ENCODE results near the gene ZNF45. TPM values are rescaled to one million over a fixed set of nuclear protein-coding genes. Genes with fewer than 3 reads are reported as not detected.

The ZNF45 gene
- total and polyA plus RNA-seq, 2 of the 4 experiments (the other 2 are of a cell fraction) = 7.6 to 18.1 TPM

GRCh38 chr19:43939557-43940260 is 4.6 kb upstream of the ZNF45 start:
- Histone ChIP-seq H2BK5ac (ENCODE audit: low read depth, low read length, poor library complexity, severe bottlenecking) (no peak overlapping the region), H3K56ac (ENCODE audit: extremely low read depth, insufficient read depth, low read length) (no peak overlapping the region), H3K18ac (ENCODE audit: low read depth, low read length) (no peak overlapping the region), H3K4ac (ENCODE audit: low read depth, low read length) (no peak overlapping the region), H2AK5ac (ENCODE audit: low read depth, low read length) (no peak overlapping the region), H3K4me2 (ENCODE audit: low read depth, low read length) (no peak overlapping the region), H3K23ac (ENCODE audit: low read depth, low read length) (no peak overlapping the region), H2BK20ac (ENCODE audit: low read depth, low read length) (no peak overlapping the region), H2BK120ac (ENCODE audit: low read depth, low read length) (no peak overlapping the region), H4K5ac (ENCODE audit: low read depth, low read length) (no peak overlapping the region), H3K79me1 (ENCODE audit: low read depth in 1 of 2, low read length in 2 of 2) (no peaks in the 10 kb centered on the region), H3K9ac (ENCODE audit: low read depth, low read length) (no peak overlapping the region), H3K9me3 (ENCODE audit: control insufficient read depth, insufficient read depth, low read length) (no peaks in the 10 kb centered on the region), H3K14ac (replicated peaks; ENCODE audit: low read depth, low read length) (no peak overlapping the region), H2AK9ac (replicated peaks; ENCODE audit: low read depth, low read length, poor library complexity) (no peak overlapping the region), H2AFZ (replicated peaks; ENCODE audit: low read length, poor library complexity) (no peak overlapping the region), H3K36me3 (ENCODE audit: control insufficient read depth, insufficient read depth, low read length) (no peaks in the 10 kb centered on the region), H3K4me1 (ENCODE audit: control insufficient read depth, insufficient read depth, low read length) (no peaks in the 10 kb centered on the region), H3K27me3 (ENCODE audit: control insufficient read depth, insufficient read depth, low read length) (no peaks in the 10 kb centered on the region), H4K20me1 (ENCODE audit: insufficient read depth, low read length) (no peaks in the 10 kb centered on the region), H3K27ac (ENCODE audit: insufficient read depth, low read length) (no peak overlapping the region), H4K91ac (ENCODE audit: insufficient read depth, low read depth, low read length) (no peak overlapping the region), H4K8ac (ENCODE audit: low read depth in 2 of 2, low read length in 2 of 2) (no peak overlapping the region), H2BK15ac (ENCODE audit: low read depth, low read length) (no peak overlapping the region), H3K9me1 (ENCODE audit: insufficient read depth, low read length) (no peaks in the 10 kb centered on the region), H3K4me3 (ENCODE audit: insufficient read depth, low read depth, low read length) (no peak overlapping the region)
- DNase-seq (no peak), ATAC-seq (ENCODE audit: low read depth) (no peak)
- CTCF ChIA-PET = no interaction called here
- dilution Hi-C loops (cut with HindIII; ENCODE audit: low sequenced_read_pairs, unreplicated experiment) = no loop called here
- TF ChIP-seq SMC3 (IDR thresholded peaks at IDR 0.05; ENCODE audit: low read depth, low read length) (no peak), MXI1 (IDR thresholded peaks at IDR 0.05; ENCODE audit: borderline replicate concordance, low read depth, low read length) (no peak), RAD21 (IDR thresholded peaks at IDR 0.05; ENCODE audit: low read length) (no peak), USF2 (IDR thresholded peaks at IDR 0.05; ENCODE audit: low read depth, low read length) (no peak), NFE2L2 (IDR thresholded peaks at IDR 0.05; ENCODE audit: low read depth, low read length) (no peak), CTCF (conservative IDR thresholded peaks at IDR 0.05; ENCODE audit: low read depth, low read length) (no peak), MAFK (IDR thresholded peaks at IDR 0.05; ENCODE audit: low read depth, low read length) (no peak), FOS (IDR thresholded peaks at IDR 0.05; ENCODE audit: low read depth, low read length) (no peak), ELK1 (IDR thresholded peaks at IDR 0.05; ENCODE audit: borderline replicate concordance, low read depth, low read length) (no peak)
- POLR2A ChIA-PET (ENCODE audit: unreplicated experiment) = no interaction called here
- in situ Hi-C loops (cut with MboI; ENCODE audit: low sequenced_read_pairs) = no loop called here
- intact Hi-C loops (cut with micrococcal nuclease) = loop anchor here (10.0 kb wide), 1 partner anchor 155 kb away; the partner anchor contains the start of gene ZNF224
- BruUV-seq (replicated peaks) = no TSS peak
- WGBS, 2 experiments (ENCODE audit: extremely low coverage in 2 of 2, insufficient read length in 1 of 2) = no CpG with 5 or more reads among the region's 3 CpGs
